Panc1 (cell line): ENCODE data around the gene ODC1. TPM values are rescaled to one million over a fixed set of nuclear protein-coding genes. Genes with fewer than 3 reads are reported as not detected.
A peak's percentile ranks its signal among the peaks of the same experiment; 100 is the strongest.

Source experiments
- ATAC-seq: fragments of 200-7000 bp; cut with Tn5 transposase; 2 replicates; pipeline ENCODE4 v1.9.1; 2020; ENCODE audit warnings: mild to moderate bottlenecking, moderate library complexity
- BruUV-seq: library from RNA; stranded (reverse); fragments of 400-500 nt; replicated peaks from 2 replicates; lab custom pipeline; 2021; lab: Mats Ljungman, UMichigan
- CTCF ChIA-PET: fragments of 300-600 bp; sonication (Branson Sonifier 250); formaldehyde crosslinking; loops from one replicate; lab custom pipeline; 2022; ENCODE audit warnings: antibody characterized with exemption; lab: Charles Lee
- POLR2A ChIA-PET: fragments of 300-600 bp; sonication (Branson Sonifier 250); formaldehyde crosslinking; loops from one replicate; lab custom pipeline; 2022; ENCODE audit warnings: antibody characterized with exemption; lab: Charles Lee
- DNase-seq: peaks from one replicate; pipeline ENCODE4 v3.0.0-alpha.2; 2010; ENCODE audit warnings: low read depth, low spot score
- H3K27ac ChIP-seq: 2 replicates; pipeline ENCODE4 v1.5.1; 2011; ENCODE audit warnings: mild to moderate bottlenecking, low read length, inconsistent platforms
- H3K27me3 ChIP-seq: fragments of 200-500 bp; sonication (Bioruptor generic); 2 replicates; pipeline ENCODE4 v1.6.0; 2014; ENCODE audit warnings: low read length, inconsistent platforms; ENCODE audit not compliant: control insufficient read depth, insufficient read depth
- H3K36me3 ChIP-seq: fragments of 200-500 bp; sonication (Bioruptor generic); 2 replicates; pipeline ENCODE4 v1.5.1; 2014; ENCODE audit warnings: inconsistent platforms, mild to moderate bottlenecking, low read length, moderate library complexity; ENCODE audit not compliant: control insufficient read depth, insufficient read depth
- H3K4me1 ChIP-seq: 2 replicates; pipeline ENCODE4 v1.5.1; 2011; ENCODE audit warnings: inconsistent platforms, mild to moderate bottlenecking, low read length, moderate library complexity; ENCODE audit not compliant: control insufficient read depth, insufficient read depth
- H3K4me3 ChIP-seq, 2 experiments: 2 replicates each; pipeline ENCODE4 v1.5.1; 2011 to 2012; ENCODE audit warnings: low read depth in 2 of 2, low read length in 2 of 2, mild to moderate bottlenecking in 2 of 2, inconsistent platforms in 1 of 2, moderate library complexity in 1 of 2
- H3K9me3 ChIP-seq: fragments of 200-500 bp; sonication (Bioruptor generic); 2 replicates; pipeline ENCODE4 v1.5.1; 2014; ENCODE audit warnings: low read depth, mild to moderate bottlenecking, inconsistent platforms, low read length, moderate library complexity; ENCODE audit not compliant: control insufficient read depth, insufficient read depth
- CTCF ChIP-seq: fragments of 450-650 bp; IDR thresholded peaks from 2 replicates; pipeline ENCODE4 v1.5.1; 2017; ENCODE audit warnings: mild to moderate bottlenecking
- POLR2AphosphoS5 ChIP-seq: IDR thresholded peaks from 2 replicates; pipeline ENCODE4 v1.6.1; 2012; ENCODE audit warnings: mild to moderate bottlenecking, low read depth, low read length, moderate library complexity
- REST ChIP-seq, 2 experiments: IDR thresholded peaks; 2 replicates each; pipeline ENCODE4 v1.6.1; 2011 to 2012; ENCODE audit warnings: low read depth in 2 of 2, control low read depth in 1 of 2, low read length in 1 of 2, mild to moderate bottlenecking in 1 of 2, moderate library complexity in 1 of 2; ENCODE audit not compliant: insufficient read depth in 1 of 2
- SIN3A ChIP-seq: IDR thresholded peaks from 2 replicates; pipeline ENCODE4 v1.6.1; 2012; ENCODE audit warnings: low read depth, mild to moderate bottlenecking, low read length, moderate library complexity, borderline replicate concordance; ENCODE audit not compliant: insufficient read depth
- TCF7L2 ChIP-seq: IDR thresholded peaks from 2 replicates; pipeline ENCODE4 v1.6.1; 2011; ENCODE audit warnings: mild to moderate bottlenecking, low read depth, low read length, inconsistent platforms
- in situ Hi-C: cut with HindIII; loops from 2 replicates; pipeline ENCODE4 v1.10.0; 2016; ENCODE audit warnings: low sequenced_read_pairs, low pct_unique_long_range_greater_than_20kb
- intact Hi-C: fragments of 100-400 bp; cut with micrococcal nuclease; formaldehyde crosslinking; loops from one replicate; pipeline ENCODE4 v1.10.0; 2022; ENCODE audit not compliant: unreplicated experiment
- total RNA-seq: library from RNA; stranded (reverse); gene quantifications from one replicate; pipeline ENCODE4 v1.2.1, GENCODE V29; 2021; ENCODE audit not compliant: unreplicated experiment

The ODC1 gene
- total RNA-seq, 1 experiment from 2014 or later = 159 TPM

- Histone ChIP-seq H3K9me3 (no peaks in the 10 kb centered on the region), H3K4me3 (peak overlapping the region; percentile 92 to 97), H3K27me3 (no peaks in the 10 kb centered on the region), H3K27ac (peak overlapping the region; percentile 91), H3K4me1 (peaks cover 28% of the 10 kb centered on the region), H3K36me3 (peaks cover 28% of the 10 kb centered on the region)
- POLR2A ChIA-PET = interaction anchor here (0.5 kb wide), 1 partner anchor 35 kb away, joined by 6 read pairs; no protein-coding TSS in a partner anchor
- intact Hi-C loops (loop anchor here (5.0 kb wide), 1 partner anchor 220 kb away; no protein-coding TSS in a partner anchor), in situ Hi-C loops (loop anchor here (25.0 kb wide), 1 partner anchor 335 kb away; the partner anchor contains the start of gene RRM2)
- no peak for DNase-seq
- TSS peak; percentile 88 for BruUV-seq
- CTCF ChIA-PET = interaction anchor here (0.7 kb wide), 1 partner anchor 12 kb away, joined by 5 read pairs; no protein-coding TSS in a partner anchor
- no peak for TF ChIP-seq REST (IDR thresholded peaks at IDR 0.05; ENCODE audit: insufficient read depth in 1 of 2, low read depth in 2 of 2, low read length in 1 of 2)
- TF ChIP-seq TCF7L2 = no peak
- no peak for TF ChIP-seq POLR2AphosphoS5
- no peak for TF ChIP-seq SIN3A
- no peak for TF ChIP-seq CTCF
- peak; percentile 27 for ATAC-seq
Observed at GRCh38 chr2:10447300-10447894, 730 bp downstream of the ODC1 start.

- Histone ChIP-seq H3K4me1 (peaks cover 23% of the 10 kb centered on the region), H3K27me3 (no peaks in the 10 kb centered on the region), H3K9me3 (no peaks in the 10 kb centered on the region), H3K36me3 (peaks cover 36% of the 10 kb centered on the region), H3K27ac (peak overlapping the region; percentile 91), H3K4me3 (peak overlapping the region; percentile 92 to 97)
- in situ Hi-C loops = loop anchor here (25.0 kb wide), 1 partner anchor 334 kb away; the partner anchor contains the start of gene RRM2
- intact Hi-C loops = loop anchor here (5.0 kb wide), 1 partner anchor 221 kb away; no protein-coding TSS in a partner anchor
- CTCF ChIA-PET = no interaction called here
- ATAC-seq (no peak), DNase-seq (no peak)
- POLR2A ChIA-PET = interaction anchor here (0.6 to 0.7 kb wide), 4 partner anchors 13 to 258 kb away, joined by 3 to 14 read pairs (median 10); no protein-coding TSS in a partner anchor
- BruUV-seq = no TSS peak
- no peak for TF ChIP-seq REST (IDR thresholded peaks at IDR 0.05; ENCODE audit: insufficient read depth in 1 of 2, low read depth in 2 of 2, low read length in 1 of 2)
- no peak for TF ChIP-seq CTCF
- no peak for TF ChIP-seq SIN3A
- no peak for TF ChIP-seq POLR2AphosphoS5
- no peak for TF ChIP-seq TCF7L2
Observed at GRCh38 chr2:10446631-10447030, 1.5 kb downstream of the ODC1 start.
